Measurements from ENCODE around the gene THADA. TPM values are rescaled to one million over a fixed set of nuclear protein-coding genes. Genes with fewer than 3 reads are reported as not detected.
"Not testable (repeated sequence)": the region's sequence is repeated elsewhere in the genome, so short reads cannot be mapped to it uniquely, and the experiment has no call there.

THADA gene
- total RNA-seq, 1 donor from 2014 or later = 18.4 TPM

GRCh38 chr2:43407935-43408334 is 187.9 kb downstream of the THADA start:
- DNase-seq (ENCODE audit: low spot score) = no peak
- intact Hi-C loops (cut with DNase I) = loop anchor here (5.0 kb wide), 1 partner anchor 76 kb away; no protein-coding TSS in a partner anchor

GRCh38 chr2:43406651-43407279 is 189.1 kb downstream of the THADA start:
- intact Hi-C loops (cut with DNase I) = loop anchor here (5.0 kb wide), 1 partner anchor 74 kb away; no protein-coding TSS in a partner anchor

GRCh38 chr2:43405829-43406228 is 190.0 kb downstream of the THADA start:
- intact Hi-C loops (cut with DNase I) = loop anchor here (5.0 kb wide), 1 partner anchor 74 kb away; no protein-coding TSS in a partner anchor
- no peak for DNase-seq (ENCODE audit: low spot score)

More at GRCh38 chr2:43406651-43407279, 189.1 kb downstream of the THADA start:
- no peak for DNase-seq (ENCODE audit: low spot score)

GRCh38 chr2:43402452-43402937 is 193.3 kb downstream of the THADA start:
- no peak for DNase-seq (ENCODE audit: low spot score)
- intact Hi-C loops (cut with DNase I) = no loop called here

GRCh38 chr2:43402002-43402401 is 193.8 kb downstream of the THADA start:
- DNase-seq (ENCODE audit: low spot score) = no peak

GRCh38 chr2:43400508-43400907 is 195.3 kb downstream of the THADA start:
- no peak for DNase-seq (ENCODE audit: low spot score)
- intact Hi-C loops (cut with DNase I) = no loop called here

More at GRCh38 chr2:43402002-43402401, 193.8 kb downstream of the THADA start:
- intact Hi-C loops (cut with DNase I) = no loop called here

- intact Hi-C loops (cut with DNase I) = no loop called here
- DNase-seq (ENCODE audit: low spot score) = no peak
Measured at GRCh38 chr2:43399515-43400264, 196.1 kb downstream of the THADA start.

- DNase-seq (ENCODE audit: low spot score) = no peak
- intact Hi-C loops (cut with DNase I) = no loop called here
Measured at GRCh38 chr2:43399098-43399497, 196.7 kb downstream of the THADA start.

- DNase-seq (ENCODE audit: low spot score) = no peak
- intact Hi-C loops (cut with DNase I) = no loop called here
Measured at GRCh38 chr2:43397821-43398220, 198.0 kb downstream of the THADA start.

- intact Hi-C loops (cut with DNase I) = no loop called here
- no peak for DNase-seq (ENCODE audit: low spot score)
Measured at GRCh38 chr2:43397411-43397810, 198.4 kb downstream of the THADA start.

GRCh38 chr2:43396344-43396743 is 199.5 kb downstream of the THADA start:
- intact Hi-C loops (cut with DNase I) = not testable (repeated sequence)

GRCh38 chr2:43393918-43394317 is 201.9 kb downstream of the THADA start:
- no peak for DNase-seq (ENCODE audit: low spot score)
- intact Hi-C loops (cut with DNase I) = no loop called here

More at GRCh38 chr2:43396344-43396743, 199.5 kb downstream of the THADA start:
- not testable (repeated sequence) for DNase-seq (ENCODE audit: low spot score)

GRCh38 chr2:43391878-43392215 is 204.0 kb downstream of the THADA start:
- intact Hi-C loops (cut with DNase I) = no loop called here
- no peak for DNase-seq (ENCODE audit: low spot score)

GRCh38 chr2:43391201-43391877 is 204.5 kb downstream of the THADA start:
- intact Hi-C loops (cut with DNase I) = no loop called here
- no peak for DNase-seq (ENCODE audit: low spot score)

- no peak for DNase-seq (ENCODE audit: low spot score)
- intact Hi-C loops (cut with DNase I) = no loop called here
Measured at GRCh38 chr2:43389581-43390466, 206.0 kb downstream of the THADA start.

GRCh38 chr2:43388371-43388770 is 207.5 kb downstream of the THADA start:
- no peak for DNase-seq (ENCODE audit: low spot score)
- intact Hi-C loops (cut with DNase I) = no loop called here

- DNase-seq (ENCODE audit: low spot score) = no peak
- intact Hi-C loops (cut with DNase I) = no loop called here
Measured at GRCh38 chr2:43387092-43388062, 208.5 kb downstream of the THADA start.

GRCh38 chr2:43386679-43387078 is 209.2 kb downstream of the THADA start:
- intact Hi-C loops (cut with DNase I) = not testable (repeated sequence)

More at GRCh38 chr2:43386679-43387078, 209.2 kb downstream of the THADA start:
- not testable (repeated sequence) for DNase-seq (ENCODE audit: low spot score)
